HG03095 (cell line): Measurements from ENCODE around the gene ZNF57.
"Not testable (repeated sequence)": the region's sequence is repeated elsewhere in the genome, so short reads cannot be mapped to it uniquely, and the experiment has no call there.

Experiments
- ATAC-seq: cut with Tn5 transposase; IDR thresholded peaks from one replicate; pipeline ENCODE4 v1.9.1; 2021; ENCODE audit warnings: moderate library complexity; ENCODE audit not compliant: unreplicated experiment

Gene ZNF57

GRCh38 chr19:2950286-2951124 is 49.8 kb downstream of the ZNF57 start:
- peak; percentile 92 for ATAC-seq

- ATAC-seq, result no peak
Observed at GRCh38 chr19:2952953-2953481, 52.3 kb downstream of the ZNF57 start.

- no peak for ATAC-seq
Observed at GRCh38 chr19:2957160-2957559, 56.4 kb downstream of the ZNF57 start.

- ATAC-seq, result no peak
Observed at GRCh38 chr19:2960120-2960519, 59.4 kb downstream of the ZNF57 start.

- no peak for ATAC-seq
Observed at GRCh38 chr19:2962018-2962670, 61.4 kb downstream of the ZNF57 start.

- no peak for ATAC-seq
Observed at GRCh38 chr19:2963122-2963521, 62.4 kb downstream of the ZNF57 start.

GRCh38 chr19:2963631-2964030 is 62.9 kb downstream of the ZNF57 start:
- ATAC-seq, result not testable (repeated sequence)

- no peak for ATAC-seq
Observed at GRCh38 chr19:2964874-2965273, 64.1 kb downstream of the ZNF57 start.

- no peak for ATAC-seq
Observed at GRCh38 chr19:2967972-2968371, 67.2 kb downstream of the ZNF57 start.
